Suprapubic skin (tissue), 4 donors: Measurements from ENCODE around the gene ASIC2. TPM values are rescaled to one million over a fixed set of nuclear protein-coding genes. Genes with fewer than 3 reads are reported as not detected.

ENCODE experiments used
- DNase-seq, 2 donors: peaks; one replicate each; pipeline ENCODE4 v3.0.0-alpha.2; 2019; ENCODE audit warnings: low spot score in 2 of 2
- H3K27ac ChIP-seq: fragments of 200-600 bp; sonication (generic); one replicate; pipeline ENCODE4 v1.5.1; 2019
- H3K27me3 ChIP-seq: fragments of 200-600 bp; sonication (generic); one replicate; pipeline ENCODE4 v1.5.1; 2019
- H3K36me3 ChIP-seq: fragments of 200-600 bp; sonication (generic); one replicate; pipeline ENCODE4 v1.5.1; 2019
- H3K4me1 ChIP-seq: fragments of 200-600 bp; sonication (generic); one replicate; pipeline ENCODE4 v1.5.1; 2019
- H3K4me3 ChIP-seq: fragments of 200-600 bp; sonication (generic); one replicate; pipeline ENCODE4 v1.5.1; 2019; ENCODE audit warnings: mild to moderate bottlenecking
- H3K9me3 ChIP-seq: fragments of 200-600 bp; sonication (generic); one replicate; pipeline ENCODE4 v1.5.1; 2019
- CTCF ChIP-seq, 2 donors: fragments of 200-600 bp in 1 of 2; fragments of 450-650 bp in 1 of 2; sonication (generic) in 1 of 2; IDR thresholded peaks; one replicate each; pipeline ENCODE4 v1.5.1; 2016 to 2019; ENCODE audit warnings: antibody characterized with exemption in 2 of 2, mild to moderate bottlenecking in 1 of 2, moderate library complexity in 1 of 2
- EP300 ChIP-seq: sonication (generic); formaldehyde crosslinking; IDR thresholded peaks from one replicate; pipeline ENCODE4 v1.6.1; 2017; ENCODE audit warnings: antibody characterized with exemption
- POLR2A ChIP-seq, 2 donors: fragments of 450-650 bp; IDR thresholded peaks; one replicate each; pipeline ENCODE4 v1.6.1; 2017; ENCODE audit warnings: antibody characterized with exemption in 2 of 2, mild to moderate bottlenecking in 2 of 2, moderate library complexity in 2 of 2
- POLR2AphosphoS5 ChIP-seq, 3 donors: sonication (generic); formaldehyde crosslinking; IDR thresholded peaks; one replicate each; pipeline ENCODE4 v1.6.1; 2017; ENCODE audit warnings: antibody characterized with exemption in 3 of 3
- WGBS: methylation state at CpG from one replicate; pipeline ENCODE4 v1.1.5; 2018; 5-methylcytosine and 5-hydroxymethylcytosine counted together
- total RNA-seq, 4 donors: library from RNA; depleted of rRNA; stranded (reverse); fragments of >200 nt; gene quantifications; one replicate each; pipeline ENCODE4 v1.1.0, GENCODE V29; 2016

ASIC2 gene
- total RNA-seq, 4 donors from 2014 or later = not detected

GRCh38 chr17:33014751-33015150, 278.3 kb downstream of the ASIC2 start:
- 66% methylated on average over 7 of the region's 7 CpGs for WGBS
- Histone ChIP-seq H3K9me3 (no peaks in the 10 kb centered on the region), H3K4me1 (no peaks in the 10 kb centered on the region), H3K4me3 (no peak overlapping the region), H3K27me3 (peaks cover 4% of the 10 kb centered on the region), H3K36me3 (no peaks in the 10 kb centered on the region), H3K27ac (no peak overlapping the region)
- DNase-seq = no peak
- TF ChIP-seq EP300 (no peak), POLR2AphosphoS5 (IDR thresholded peaks at IDR 0.05) (no peak), POLR2A (IDR thresholded peaks at IDR 0.05) (no peak), CTCF (IDR thresholded peaks at IDR 0.05) (no peak)

GRCh38 chr17:33013596-33014375, 279.3 kb downstream of the ASIC2 start:
- H3K27ac ChIP-seq = no peak overlapping the region
- TF ChIP-seq EP300 (no peak), CTCF (IDR thresholded peaks at IDR 0.05) (no peak), POLR2A (IDR thresholded peaks at IDR 0.05) (no peak), POLR2AphosphoS5 (IDR thresholded peaks at IDR 0.05) (no peak)
- WGBS = 78% methylated on average over 15 of the region's 18 CpGs
- no peaks in the 10 kb centered on the region for H3K36me3 ChIP-seq
- no peaks in the 10 kb centered on the region for H3K4me1 ChIP-seq
- H3K4me3 ChIP-seq = no peak overlapping the region
- H3K27me3 ChIP-seq = peaks cover 3% of the 10 kb centered on the region
- no peaks in the 10 kb centered on the region for H3K9me3 ChIP-seq
- DNase-seq = no peak

GRCh38 chr17:33012522-33013033, 280.5 kb downstream of the ASIC2 start:
- DNase-seq = no peak
- Histone ChIP-seq H3K36me3 (no peaks in the 10 kb centered on the region), H3K4me3 (no peak overlapping the region), H3K27ac (no peak overlapping the region), H3K9me3 (no peaks in the 10 kb centered on the region), H3K27me3 (no peaks in the 10 kb centered on the region), H3K4me1 (no peaks in the 10 kb centered on the region)
- TF ChIP-seq POLR2A (IDR thresholded peaks at IDR 0.05) (no peak), POLR2AphosphoS5 (IDR thresholded peaks at IDR 0.05) (no peak), CTCF (IDR thresholded peaks at IDR 0.05) (no peak)
- 77% methylated on average over 8 of the region's 8 CpGs for WGBS

GRCh38 chr17:33009636-33010035, 283.5 kb downstream of the ASIC2 start:
- TF ChIP-seq POLR2AphosphoS5 (IDR thresholded peaks at IDR 0.05) = no peak
- TF ChIP-seq EP300 = no peak
- TF ChIP-seq CTCF (IDR thresholded peaks at IDR 0.05) = no peak
- no peak for TF ChIP-seq POLR2A (IDR thresholded peaks at IDR 0.05)
- Histone ChIP-seq H3K4me1 (no peaks in the 10 kb centered on the region), H3K36me3 (no peaks in the 10 kb centered on the region), H3K27ac (no peak overlapping the region), H3K27me3 (peaks cover 5% of the 10 kb centered on the region), H3K4me3 (no peak overlapping the region), H3K9me3 (no peaks in the 10 kb centered on the region)
- no peak for DNase-seq
- 75% methylated on average over 9 of the region's 9 CpGs for WGBS

GRCh38 chr17:33007186-33007585, 285.9 kb downstream of the ASIC2 start:
- no peak for DNase-seq
- no peak overlapping the region for H3K27ac ChIP-seq
- no peak overlapping the region for H3K4me3 ChIP-seq
- H3K27me3 ChIP-seq = peaks cover 5% of the 10 kb centered on the region
- H3K4me1 ChIP-seq = no peaks in the 10 kb centered on the region
- H3K9me3 ChIP-seq = no peaks in the 10 kb centered on the region
- 86% methylated on average over 7 of the region's 7 CpGs for WGBS
- no peaks in the 10 kb centered on the region for H3K36me3 ChIP-seq
- TF ChIP-seq POLR2A (IDR thresholded peaks at IDR 0.05) = no peak
- no peak for TF ChIP-seq POLR2AphosphoS5 (IDR thresholded peaks at IDR 0.05)
- TF ChIP-seq CTCF (IDR thresholded peaks at IDR 0.05) = no peak
- TF ChIP-seq EP300 = no peak
